GM19455 (cell line): ENCODE data around the gene CACNA1G.

Experiments
- ATAC-seq: cut with Tn5 transposase; IDR thresholded peaks from one replicate; pipeline ENCODE4 v1.9.1; 2021; ENCODE audit not compliant: unreplicated experiment

CACNA1G gene

GRCh38 chr17:50629902-50630301 lies 69.4 kb downstream of the CACNA1G start:
- ATAC-seq, result no peak

DNA sequence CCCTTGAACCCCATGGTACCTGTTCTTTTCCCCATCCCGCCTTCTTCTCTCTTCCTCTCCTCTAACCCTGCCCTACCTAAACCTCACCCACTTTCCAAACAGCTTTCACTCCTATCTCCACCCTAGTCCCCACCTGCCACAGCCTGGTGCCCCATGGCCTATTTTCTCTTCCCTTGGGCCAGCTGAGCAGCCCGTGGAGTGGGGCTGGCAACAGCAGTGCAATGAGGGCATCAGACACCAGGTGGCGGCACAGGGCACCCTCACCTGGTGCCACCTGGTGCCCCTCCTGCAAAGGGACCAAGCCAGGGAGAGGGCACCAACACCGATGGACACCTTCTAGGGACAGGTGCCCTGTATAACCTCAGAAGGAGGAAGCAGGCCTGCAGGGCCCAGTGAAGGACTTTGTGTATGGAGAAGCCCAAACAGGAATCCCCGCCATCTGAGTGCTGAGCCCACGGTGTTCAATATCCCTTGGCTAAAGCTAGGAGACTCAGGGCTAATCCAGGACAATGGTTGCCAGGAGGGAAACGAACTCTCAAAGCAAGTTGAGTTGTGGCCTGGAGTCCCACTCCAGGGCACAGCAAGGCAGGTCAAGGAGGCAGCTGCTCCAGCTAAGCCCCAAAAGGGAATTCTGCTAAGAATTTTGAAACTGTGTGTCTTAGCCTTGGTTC lies 70.1 kb downstream of the CACNA1G start:
- no peak for ATAC-seq

- ATAC-seq, result no peak
These were observed 70.8 kb downstream of the CACNA1G start for GRCh38 chr17:50631195-50631907.

- ATAC-seq, result no peak
These were observed 71.5 kb downstream of the CACNA1G start for GRCh38 chr17:50631908-50632571.

DNA sequence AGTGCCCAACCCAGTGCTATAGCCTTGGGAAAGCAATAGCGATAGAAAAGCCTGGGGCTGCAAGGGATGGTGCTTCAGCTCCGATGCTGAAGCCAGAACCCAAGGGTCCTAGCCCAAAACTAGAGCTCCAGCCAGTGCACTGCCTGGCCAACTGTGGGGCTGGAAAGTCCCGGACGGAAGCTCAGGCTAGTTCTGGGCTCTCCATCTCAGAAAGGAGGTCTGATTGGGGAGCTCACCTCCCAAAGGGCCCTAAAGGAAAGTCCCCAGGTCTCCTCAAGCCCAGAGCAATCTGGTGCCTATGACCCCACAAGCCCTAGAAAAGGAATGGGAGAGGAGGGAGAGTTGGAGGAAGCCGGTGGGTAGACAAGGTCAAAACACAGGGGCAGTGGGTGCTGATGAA lies 72.1 kb downstream of the CACNA1G start:
- no peak for ATAC-seq

- no peak for ATAC-seq
These were observed 73.2 kb downstream of the CACNA1G start for GRCh38 chr17:50633683-50634082.

DNA sequence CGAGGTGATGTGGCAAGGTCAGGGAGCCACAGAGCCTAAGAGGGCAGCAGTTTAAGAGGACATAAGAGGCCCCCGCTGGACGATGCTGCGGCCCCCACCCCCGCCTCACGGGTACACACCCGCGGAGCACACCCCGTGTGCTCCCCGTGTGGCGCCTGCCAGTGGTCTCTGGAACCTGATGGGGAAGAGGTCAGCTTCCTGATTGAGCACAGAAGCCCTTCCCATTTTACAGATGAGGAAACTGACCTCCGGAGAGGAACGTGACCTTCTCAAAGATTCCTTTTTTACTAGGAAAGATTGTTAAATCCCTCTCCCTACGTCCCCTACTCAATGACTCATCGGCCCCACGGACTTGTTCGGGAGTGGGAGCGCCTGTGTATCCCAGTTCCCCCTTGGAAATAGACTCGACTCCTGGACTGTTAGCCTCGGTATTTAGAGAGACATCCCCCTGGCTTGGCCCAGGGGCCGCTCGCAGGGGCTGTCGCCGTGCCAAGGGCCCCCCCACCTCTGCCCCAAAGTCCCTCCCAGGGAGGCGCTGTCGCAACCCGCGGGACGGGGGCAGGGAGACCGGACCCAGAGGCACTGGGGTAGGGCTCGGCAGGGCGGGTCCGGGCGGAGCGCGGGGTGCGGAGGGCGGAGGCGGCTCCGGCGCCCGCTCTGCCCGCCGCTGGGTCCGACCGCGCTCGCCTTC lies 73.9 kb downstream of the CACNA1G start, which contains the start of gene ABCC3:
Gene ABCC3 (plus strand): TSS at position 658 of the 691 bp plus-strand sequence. CDS start 56 bp downstream, outside the sequence.
- ATAC-seq, result no peak

- ATAC-seq, result no peak
These were observed 74.6 kb downstream of the CACNA1G start for GRCh38 chr17:50634915-50635731.

GRCh38 chr17:50635732-50635981 lies 75.1 kb downstream of the CACNA1G start:
- ATAC-seq, result no peak

GRCh38 chr17:50635982-50636803 lies 75.7 kb downstream of the CACNA1G start:
- no peak for ATAC-seq

DNA sequence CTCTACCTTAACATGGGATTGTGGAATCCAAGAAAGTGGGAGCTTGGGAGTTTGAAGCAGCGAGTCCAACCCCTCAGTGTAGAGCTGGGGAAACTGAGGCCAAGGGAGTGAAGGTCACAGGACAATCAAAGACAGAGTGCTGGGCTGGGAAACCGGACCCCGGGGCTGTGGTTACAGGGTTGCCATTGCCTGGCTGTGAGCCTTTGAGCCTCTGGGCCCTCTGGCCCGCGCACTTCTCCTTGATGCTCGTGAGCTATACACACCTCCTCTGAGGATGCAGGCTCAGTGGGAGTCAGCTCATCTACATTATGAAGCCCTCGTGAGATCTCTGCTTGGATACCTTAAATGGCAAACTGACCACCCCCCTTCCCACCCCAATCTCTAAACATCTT lies 76.3 kb downstream of the CACNA1G start:
- ATAC-seq, result no peak

GRCh38 chr17:50637829-50638605 lies 77.5 kb downstream of the CACNA1G start:
- ATAC-seq, result no peak

DNA sequence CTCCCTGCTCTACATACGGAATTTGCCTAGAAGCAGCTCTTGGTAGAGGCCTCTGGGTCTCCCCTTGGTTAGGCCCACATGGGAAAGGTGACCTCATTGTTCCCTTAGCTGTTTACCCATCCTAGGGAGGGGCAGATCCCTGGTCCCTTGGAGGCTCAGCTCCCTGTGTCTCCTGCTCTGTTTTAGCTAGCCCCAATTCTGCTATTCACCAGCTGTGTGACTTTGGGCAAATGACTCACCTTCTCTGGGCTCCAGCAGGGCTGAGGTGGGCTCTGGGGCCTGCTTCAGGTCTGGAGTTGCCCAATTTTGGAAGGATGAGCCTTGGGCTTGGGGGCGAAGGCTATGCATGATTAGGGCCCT lies 78.1 kb downstream of the CACNA1G start:
- no peak for ATAC-seq

- ATAC-seq, result no peak
These were observed 78.6 kb downstream of the CACNA1G start for GRCh38 chr17:50638966-50639713.

DNA sequence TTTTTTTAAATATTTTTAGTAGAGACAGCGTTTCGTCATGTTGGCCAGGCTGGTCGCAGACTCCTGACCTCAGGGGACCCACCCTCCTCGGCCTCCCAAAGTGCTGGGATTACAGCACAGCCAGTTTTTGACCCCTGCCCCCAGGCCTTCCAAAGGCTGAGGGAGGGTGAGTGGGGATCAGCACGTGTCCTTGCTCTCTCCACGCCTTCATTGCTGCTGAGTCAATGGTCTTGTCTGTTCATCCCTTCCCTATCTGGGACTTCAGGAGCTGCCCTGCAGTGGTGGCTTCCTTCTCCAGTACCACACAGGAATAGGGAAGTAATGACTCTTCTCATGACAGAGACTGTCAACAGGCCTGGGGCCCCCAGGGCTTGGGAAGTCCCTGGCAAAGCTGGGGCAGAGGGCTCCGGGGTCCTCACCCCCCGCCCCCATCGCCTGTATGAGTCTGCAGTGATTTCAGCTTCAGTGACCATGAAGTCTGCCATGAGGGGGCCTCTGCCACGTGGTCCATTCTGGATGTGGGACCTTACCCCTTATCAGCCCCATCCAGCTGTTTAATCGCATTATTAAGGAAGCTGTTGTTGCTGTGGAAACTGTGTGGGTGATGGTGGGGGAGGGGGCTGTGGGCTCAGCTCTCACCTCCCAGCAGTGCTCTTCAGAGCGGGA lies 80.3 kb downstream of the CACNA1G start:
- no peak for ATAC-seq

DNA sequence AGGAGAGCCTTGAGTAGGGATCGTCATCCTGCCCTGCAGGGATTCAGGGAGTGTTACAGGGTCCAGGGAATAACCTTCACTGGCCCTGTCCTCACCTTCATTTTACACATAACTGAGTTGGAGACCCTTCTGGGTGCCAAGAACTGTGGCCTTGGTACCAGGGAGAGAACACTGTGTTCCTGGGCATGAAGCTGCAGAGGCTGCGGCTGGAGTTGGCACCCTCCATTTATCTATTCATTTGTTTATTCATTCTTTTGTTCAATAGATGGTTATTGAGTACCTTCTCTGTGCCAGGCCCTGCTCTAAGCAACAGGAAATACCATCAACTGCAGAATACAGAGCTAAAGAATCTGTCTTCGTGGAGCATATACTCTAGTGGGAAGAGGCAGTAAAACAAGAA lies 80.8 kb downstream of the CACNA1G start:
- no peak for ATAC-seq

GRCh38 chr17:50642071-50642721 lies 81.7 kb downstream of the CACNA1G start:
- ATAC-seq, result no peak
